GM12875 (cell line): Measurements from ENCODE around the gene MIEF1.

ENCODE experiments used
- H3K4me3 ChIP-seq: one replicate; pipeline ENCODE4 v1.5.1; 2011; ENCODE audit warnings: low read depth, low read length, control low read depth
- CTCF ChIP-seq: IDR thresholded peaks from 2 replicates; pipeline ENCODE4 v1.5.1; 2011; ENCODE audit warnings: low read depth, mild to moderate bottlenecking, control low read depth, inconsistent platforms, low read length, moderate library complexity, borderline replicate concordance; ENCODE audit not compliant: insufficient read depth

The MIEF1 gene

GRCh38 chr22:39545386-39546365 is 43.6 kb downstream of the MIEF1 start:
- H3K4me3 ChIP-seq, result no peak overlapping the region
- no peak for TF ChIP-seq CTCF

GRCh38 chr22:39546889-39547586 is 44.9 kb downstream of the MIEF1 start:
- H3K4me3 ChIP-seq, result no peak overlapping the region
- no peak for TF ChIP-seq CTCF

- H3K4me3 ChIP-seq, result no peak overlapping the region
- no peak for TF ChIP-seq CTCF
These were observed 45.5 kb downstream of the MIEF1 start for GRCh38 chr22:39547587-39547947.

GRCh38 chr22:39553429-39553828 is 51.3 kb downstream of the MIEF1 start:
- TF ChIP-seq CTCF, result no peak
- no peak overlapping the region for H3K4me3 ChIP-seq

- no peak for TF ChIP-seq CTCF
These were observed 52.1 kb downstream of the MIEF1 start for GRCh38 chr22:39554151-39554550.

GRCh38 chr22:39556970-39557841 is 55.1 kb downstream of the MIEF1 start:
- TF ChIP-seq CTCF, result no peak
- H3K4me3 ChIP-seq, result no peak overlapping the region

More at GRCh38 chr22:39554151-39554550, 52.1 kb downstream of the MIEF1 start:
- no peak overlapping the region for H3K4me3 ChIP-seq
